ENCODE data around the gene SLC12A3. TPM values are rescaled to one million over a fixed set of nuclear protein-coding genes. Genes with fewer than 3 reads are reported as not detected.

The SLC12A3 gene
- total RNA-seq, 2 experiments from 2014 or later, result not detected

- no peak for DNase-seq
- peaks cover 14% of the 10 kb centered on the region for H3K36me3 Mint-ChIP-seq (ENCODE audit: low read depth)
- no peak overlapping the region for H3K4me3 Mint-ChIP-seq
- intact Hi-C loops (cut with micrococcal nuclease), result no loop called here
- H3K27me3 Mint-ChIP-seq (ENCODE audit: low read depth), result no peaks in the 10 kb centered on the region
- CTCF ChIA-PET, result interaction anchor here (1.2 to 2.5 kb wide), 3 partner anchors 17 to 20 kb away, joined by 3 to 7 read pairs (median 3); no protein-coding TSS in a partner anchor
- peaks cover 23% of the 10 kb centered on the region for H3K4me1 Mint-ChIP-seq (ENCODE audit: low read depth)
- no peak overlapping the region for H3K27ac Mint-ChIP-seq
- peaks cover 2% of the 10 kb centered on the region for H3K9me3 Mint-ChIP-seq
Measured at GRCh38 chr16:56848955-56849689, 15.9 kb upstream of the SLC12A3 start.

DNA sequence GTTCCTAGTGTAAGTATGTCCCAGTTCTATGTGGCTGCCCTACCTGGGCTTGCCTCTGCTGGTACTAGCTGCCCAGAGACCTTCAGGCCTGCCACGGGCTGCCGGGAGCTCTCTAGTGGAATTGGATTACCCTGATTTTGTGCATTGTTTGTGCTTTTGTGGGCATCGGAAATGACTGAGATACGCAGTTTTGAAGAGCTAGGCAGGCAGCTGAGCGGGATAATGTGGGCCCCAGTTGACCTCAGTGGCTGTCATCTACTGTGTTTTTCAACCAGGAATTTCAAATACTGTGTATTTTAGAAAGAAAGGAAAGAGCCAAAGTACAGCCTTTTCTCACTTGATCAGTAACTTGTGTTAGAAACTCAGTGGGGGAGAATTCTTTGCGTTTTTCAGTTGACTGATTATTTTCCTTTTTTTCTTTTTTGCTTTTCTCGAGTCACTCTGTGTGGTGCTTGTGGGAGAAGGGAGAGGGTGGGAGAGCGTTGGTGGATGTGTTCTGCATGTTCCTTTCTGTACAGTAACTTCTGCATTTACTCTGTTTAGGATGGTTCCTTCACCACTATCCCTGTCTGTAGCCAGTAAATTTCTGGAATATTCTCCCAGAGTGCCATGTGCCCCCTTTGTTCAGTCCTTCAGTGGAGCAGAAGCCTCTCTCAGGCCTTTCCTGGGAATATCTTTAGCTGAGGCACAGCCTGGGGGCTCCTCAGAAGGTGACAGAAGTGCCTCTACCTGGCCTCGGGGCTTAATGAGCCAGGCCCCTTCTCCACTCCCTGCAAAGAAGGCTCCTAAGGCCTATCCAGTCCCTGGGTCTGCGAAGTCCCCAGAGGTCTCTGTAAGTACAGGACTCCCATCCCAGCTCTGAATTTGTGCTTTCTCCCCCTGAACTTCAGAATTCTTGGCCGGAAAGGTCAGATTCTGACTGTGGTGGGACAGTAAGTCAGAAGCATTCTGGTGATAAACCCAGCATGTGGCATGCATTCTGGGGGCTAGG lies 15.0 kb upstream of the SLC12A3 start:
- no peaks in the 10 kb centered on the region for H3K27me3 Mint-ChIP-seq (ENCODE audit: low read depth)
- H3K36me3 Mint-ChIP-seq (ENCODE audit: low read depth), result peaks cover 13% of the 10 kb centered on the region
- peaks cover 2% of the 10 kb centered on the region for H3K9me3 Mint-ChIP-seq
- H3K27ac Mint-ChIP-seq, result no peak overlapping the region
- peaks cover 23% of the 10 kb centered on the region for H3K4me1 Mint-ChIP-seq (ENCODE audit: low read depth)
- no peak overlapping the region for H3K4me3 Mint-ChIP-seq
- CTCF ChIA-PET, result interaction anchor here (0.9 to 1.3 kb wide), 3 partner anchors 13 to 17 kb away, joined by 3 to 5 read pairs (median 3); no protein-coding TSS in a partner anchor
- DNase-seq, result no peak
- intact Hi-C loops (cut with micrococcal nuclease), result no loop called here

DNA sequence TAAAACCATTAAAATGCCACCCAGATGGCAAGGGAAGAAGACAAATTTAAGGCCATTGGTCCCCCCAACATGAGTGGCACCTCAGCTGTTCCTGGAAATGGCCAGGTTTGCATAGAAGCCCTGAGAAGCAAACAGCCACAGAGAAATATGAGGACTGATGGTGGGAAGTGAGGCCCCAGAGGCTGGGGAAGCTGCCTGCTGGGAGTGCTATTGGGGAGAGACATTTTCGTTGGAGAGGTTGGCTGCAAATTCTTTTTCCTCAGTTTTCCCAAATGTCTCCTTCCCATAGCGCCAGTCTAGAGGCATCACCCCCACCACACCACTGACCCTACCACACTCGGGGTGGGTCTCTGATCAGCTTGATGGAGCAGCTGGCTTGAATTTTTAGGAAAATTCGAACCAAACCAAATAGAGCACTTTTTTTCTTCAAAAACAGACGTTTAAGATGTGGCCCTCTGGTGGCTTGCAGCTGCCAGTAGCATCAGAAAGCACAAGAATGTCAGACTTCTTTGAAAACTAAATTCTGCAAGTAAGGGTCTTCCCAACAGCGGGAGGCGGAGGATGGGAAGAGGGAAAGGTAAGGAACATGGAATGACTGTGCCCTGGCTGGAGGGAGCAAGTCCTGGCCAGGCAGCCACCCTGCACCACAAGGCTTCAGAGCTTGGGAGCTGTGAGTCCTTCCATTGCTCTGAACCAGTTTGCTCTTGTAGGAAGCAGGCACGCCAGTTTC lies 13.2 kb upstream of the SLC12A3 start:
- no peak for DNase-seq
- intact Hi-C loops (cut with micrococcal nuclease), result no loop called here
- no peak overlapping the region for H3K4me3 Mint-ChIP-seq
- CTCF ChIA-PET, result interaction anchor here (0.6 to 1.3 kb wide), 7 partner anchors 8 to 126 kb away, joined by 3 to 4 read pairs (median 3); no protein-coding TSS in a partner anchor
- H3K36me3 Mint-ChIP-seq (ENCODE audit: low read depth), result peaks cover 9% of the 10 kb centered on the region
- H3K9me3 Mint-ChIP-seq, result peaks cover 2% of the 10 kb centered on the region
- no peak overlapping the region for H3K27ac Mint-ChIP-seq
- H3K4me1 Mint-ChIP-seq (ENCODE audit: low read depth), result peaks cover 21% of the 10 kb centered on the region
- H3K27me3 Mint-ChIP-seq (ENCODE audit: low read depth), result no peaks in the 10 kb centered on the region

DNA sequence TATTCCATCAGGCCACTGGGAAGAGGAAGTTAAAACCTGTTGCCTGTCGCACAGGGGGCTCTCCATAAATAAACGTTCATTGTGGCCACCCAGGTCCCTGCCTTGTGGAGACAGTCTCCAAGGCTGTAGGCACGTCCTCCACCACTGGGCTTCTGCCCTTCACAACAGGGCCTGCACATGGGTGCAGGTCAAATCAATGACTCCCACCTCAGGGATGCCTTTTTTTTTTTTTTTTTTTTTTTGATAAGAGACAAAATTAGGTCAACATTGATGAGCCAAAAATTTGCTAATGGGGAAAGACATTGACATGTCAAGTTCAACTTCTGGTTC lies 12.6 kb upstream of the SLC12A3 start:
- H3K27ac Mint-ChIP-seq, result no peak overlapping the region
- H3K4me3 Mint-ChIP-seq, result no peak overlapping the region
- no peak for DNase-seq
- peaks cover 2% of the 10 kb centered on the region for H3K9me3 Mint-ChIP-seq
- CTCF ChIA-PET, result interaction anchor here (0.6 to 1.3 kb wide), 5 partner anchors 14 to 101 kb away, joined by 3 to 5 read pairs (median 3); no protein-coding TSS in a partner anchor
- H3K27me3 Mint-ChIP-seq (ENCODE audit: low read depth), result no peaks in the 10 kb centered on the region
- peaks cover 8% of the 10 kb centered on the region for H3K36me3 Mint-ChIP-seq (ENCODE audit: low read depth)
- intact Hi-C loops (cut with micrococcal nuclease), result no loop called here
- peaks cover 16% of the 10 kb centered on the region for H3K4me1 Mint-ChIP-seq (ENCODE audit: low read depth)

DNA sequence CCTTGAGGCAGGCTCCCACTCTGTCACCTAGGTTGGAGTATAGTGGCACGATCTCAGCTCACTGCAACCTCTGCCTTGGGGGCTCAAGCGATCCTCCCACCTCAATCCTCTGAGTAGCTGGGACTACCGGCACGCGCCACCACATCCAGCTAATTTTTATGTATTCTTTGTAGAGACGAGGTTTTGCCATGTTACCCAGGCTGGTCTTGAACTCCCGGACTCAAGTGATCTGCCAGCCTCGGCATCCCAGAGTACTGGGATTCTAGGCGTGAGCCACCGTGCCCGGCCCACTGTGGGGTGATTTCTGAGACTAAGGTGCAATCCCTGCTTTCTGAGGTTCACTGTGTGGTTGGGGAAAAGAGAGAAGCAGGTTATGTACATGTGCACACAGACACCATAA lies 12.0 kb upstream of the SLC12A3 start:
- no peaks in the 10 kb centered on the region for H3K27me3 Mint-ChIP-seq (ENCODE audit: low read depth)
- peaks cover 1% of the 10 kb centered on the region for H3K9me3 Mint-ChIP-seq
- peaks cover 10% of the 10 kb centered on the region for H3K4me1 Mint-ChIP-seq (ENCODE audit: low read depth)
- intact Hi-C loops (cut with micrococcal nuclease), result no loop called here
- H3K27ac Mint-ChIP-seq, result no peak overlapping the region
- no peak overlapping the region for H3K4me3 Mint-ChIP-seq
- CTCF ChIA-PET, result interaction anchor here (0.5 to 1.3 kb wide), 3 partner anchors 11 to 99 kb away, joined by 3 to 5 read pairs (median 4); no protein-coding TSS in a partner anchor
- H3K36me3 Mint-ChIP-seq (ENCODE audit: low read depth), result peaks cover 2% of the 10 kb centered on the region
- DNase-seq, result no peak

- H3K9me3 Mint-ChIP-seq, result no peaks in the 10 kb centered on the region
- DNase-seq, result no peak
- intact Hi-C loops (cut with micrococcal nuclease), result no loop called here
- CTCF ChIA-PET, result interaction anchor here (0.6 to 3.2 kb wide), 4 partner anchors 12 to 255 kb away, joined by 3 to 16 read pairs (median 5); no protein-coding TSS in a partner anchor
- no peaks in the 10 kb centered on the region for H3K27me3 Mint-ChIP-seq (ENCODE audit: low read depth)
- no peak overlapping the region for H3K27ac Mint-ChIP-seq
- no peaks in the 10 kb centered on the region for H3K36me3 Mint-ChIP-seq (ENCODE audit: low read depth)
- H3K4me1 Mint-ChIP-seq (ENCODE audit: low read depth), result peaks cover 11% of the 10 kb centered on the region
- H3K4me3 Mint-ChIP-seq, result no peak overlapping the region
Measured at GRCh38 chr16:56855201-56855600, 9.8 kb upstream of the SLC12A3 start.

DNA sequence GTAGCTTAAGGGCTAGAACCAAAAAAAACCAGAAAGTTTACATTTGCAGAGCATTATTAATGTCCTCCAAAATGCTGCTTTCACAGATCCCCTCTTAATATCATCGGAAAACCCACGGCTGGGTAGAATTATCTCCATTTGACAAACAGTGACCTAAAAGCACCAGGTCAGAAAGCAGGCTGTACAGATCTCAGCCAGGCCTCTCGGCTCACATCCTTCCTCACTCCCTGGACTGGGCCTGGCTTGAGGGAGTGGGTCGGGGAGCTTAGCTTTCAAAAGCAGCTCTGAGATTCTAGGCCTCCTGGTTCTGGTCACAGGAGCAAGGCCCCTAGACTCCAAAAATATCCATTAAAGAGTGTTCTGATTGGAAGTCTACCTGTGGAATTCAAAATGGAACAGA lies 9.1 kb upstream of the SLC12A3 start:
- intact Hi-C loops (cut with micrococcal nuclease), result no loop called here
- Mint-ChIP-seq H3K27ac (no peak overlapping the region), H3K4me1 (ENCODE audit: low read depth) (peaks cover 18% of the 10 kb centered on the region), H3K36me3 (ENCODE audit: low read depth) (no peaks in the 10 kb centered on the region), H3K9me3 (no peaks in the 10 kb centered on the region), H3K27me3 (ENCODE audit: low read depth) (no peaks in the 10 kb centered on the region), H3K4me3 (no peak overlapping the region)
- no peak for DNase-seq
- CTCF ChIA-PET, result interaction anchor here (0.6 to 3.2 kb wide), 6 partner anchors 11 to 194 kb away, joined by 3 to 16 read pairs (median 3); no protein-coding TSS in a partner anchor

DNA sequence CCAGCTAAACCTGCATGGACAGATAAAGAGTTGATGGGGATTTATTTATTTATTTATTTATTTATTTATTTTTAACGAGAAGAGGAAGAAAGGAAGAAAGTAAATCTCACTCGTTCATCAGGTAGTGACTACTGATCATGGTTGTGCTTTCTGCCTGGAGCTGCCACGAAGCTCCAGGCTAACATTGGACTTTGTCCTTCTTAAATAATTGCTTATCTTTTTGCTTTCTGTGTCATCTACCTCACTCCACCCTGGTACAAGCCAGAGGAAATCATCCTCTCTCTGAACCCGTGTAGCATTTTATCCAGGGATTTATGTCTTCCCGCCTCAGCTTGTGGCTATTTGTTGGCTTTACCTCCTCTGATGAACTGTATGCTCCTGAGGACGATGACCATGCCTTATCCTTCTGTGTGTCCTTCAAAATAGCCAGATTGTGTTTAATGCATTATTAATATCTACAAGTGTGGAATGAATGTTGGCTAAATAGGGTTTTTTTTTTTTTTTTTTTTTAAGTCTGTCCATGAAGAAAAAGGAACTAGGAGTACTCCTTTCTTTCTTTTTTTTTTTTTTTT lies 8.0 kb upstream of the SLC12A3 start:
- Mint-ChIP-seq H3K4me1 (ENCODE audit: low read depth) (peaks cover 25% of the 10 kb centered on the region), H3K27ac (no peak overlapping the region), H3K9me3 (no peaks in the 10 kb centered on the region), H3K4me3 (no peak overlapping the region), H3K36me3 (ENCODE audit: low read depth) (no peaks in the 10 kb centered on the region), H3K27me3 (ENCODE audit: low read depth) (no peaks in the 10 kb centered on the region)
- CTCF ChIA-PET, result interaction anchor here (0.7 to 3.2 kb wide), 3 partner anchors 10 to 27 kb away, joined by 4 to 16 read pairs (median 6); no protein-coding TSS in a partner anchor
- no peak for DNase-seq
- intact Hi-C loops (cut with micrococcal nuclease), result no loop called here

GRCh38 chr16:56858374-56858773 lies 6.6 kb upstream of the SLC12A3 start:
- Mint-ChIP-seq H3K36me3 (ENCODE audit: low read depth) (no peaks in the 10 kb centered on the region), H3K4me3 (no peak overlapping the region), H3K9me3 (no peaks in the 10 kb centered on the region), H3K27me3 (ENCODE audit: low read depth) (no peaks in the 10 kb centered on the region), H3K4me1 (ENCODE audit: low read depth) (peaks cover 31% of the 10 kb centered on the region), H3K27ac (no peak overlapping the region)
- CTCF ChIA-PET, result interaction anchor here (2.0 kb wide), 1 partner anchor 9 kb away, joined by 8 read pairs; no protein-coding TSS in a partner anchor
- intact Hi-C loops (cut with micrococcal nuclease), result no loop called here
- DNase-seq, result no peak

DNA sequence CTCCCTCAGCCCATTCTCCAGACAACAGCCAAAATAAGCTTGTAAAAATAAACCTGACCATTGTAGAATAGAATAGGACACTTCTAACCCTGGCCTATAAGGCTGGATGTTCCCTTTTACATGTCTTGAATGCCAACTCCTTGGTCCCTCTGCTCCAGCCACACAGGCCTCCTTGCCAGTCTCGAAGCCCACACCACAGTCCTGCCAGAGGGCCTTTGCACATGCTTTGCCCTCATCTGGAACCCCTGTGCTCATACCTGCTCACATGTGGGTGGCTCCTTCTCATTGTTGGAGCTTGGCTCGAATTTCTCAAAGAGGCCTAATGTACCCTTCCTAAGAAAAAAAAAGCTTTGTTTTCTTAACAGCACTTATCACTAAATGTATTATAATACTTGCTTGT lies 5.4 kb upstream of the SLC12A3 start:
- H3K27me3 Mint-ChIP-seq (ENCODE audit: low read depth), result no peaks in the 10 kb centered on the region
- no peak for DNase-seq
- no peak overlapping the region for H3K27ac Mint-ChIP-seq
- H3K9me3 Mint-ChIP-seq, result no peaks in the 10 kb centered on the region
- H3K4me1 Mint-ChIP-seq (ENCODE audit: low read depth), result peaks cover 31% of the 10 kb centered on the region
- no peak overlapping the region for H3K4me3 Mint-ChIP-seq
- CTCF ChIA-PET, result interaction anchor here (0.6 to 2.0 kb wide), 7 partner anchors 8 to 71 kb away, joined by 3 to 8 read pairs (median 5); no protein-coding TSS in a partner anchor
- no peaks in the 10 kb centered on the region for H3K36me3 Mint-ChIP-seq (ENCODE audit: low read depth)
- intact Hi-C loops (cut with micrococcal nuclease), result loop anchor here (10.0 kb wide), 1 partner anchor 185 kb away; no protein-coding TSS in a partner anchor

Measured in activated naive CD4-positive, alpha-beta T cell treated with anti-CD3 and anti-CD28 coated beads for 36 hours (primary cell).